Activated T-cell treated with anti-CD3 and anti-CD28 coated beads for 4 hours (primary cell): ENCODE measurements around the gene ST6GALNAC2.
A peak's percentile ranks its signal among the peaks of the same experiment; 100 is the strongest.

ENCODE experiments used
- DNase-seq: peaks from one replicate; pipeline ENCODE4 v3.0.0-alpha.2; 2020

The ST6GALNAC2 gene

DNA sequence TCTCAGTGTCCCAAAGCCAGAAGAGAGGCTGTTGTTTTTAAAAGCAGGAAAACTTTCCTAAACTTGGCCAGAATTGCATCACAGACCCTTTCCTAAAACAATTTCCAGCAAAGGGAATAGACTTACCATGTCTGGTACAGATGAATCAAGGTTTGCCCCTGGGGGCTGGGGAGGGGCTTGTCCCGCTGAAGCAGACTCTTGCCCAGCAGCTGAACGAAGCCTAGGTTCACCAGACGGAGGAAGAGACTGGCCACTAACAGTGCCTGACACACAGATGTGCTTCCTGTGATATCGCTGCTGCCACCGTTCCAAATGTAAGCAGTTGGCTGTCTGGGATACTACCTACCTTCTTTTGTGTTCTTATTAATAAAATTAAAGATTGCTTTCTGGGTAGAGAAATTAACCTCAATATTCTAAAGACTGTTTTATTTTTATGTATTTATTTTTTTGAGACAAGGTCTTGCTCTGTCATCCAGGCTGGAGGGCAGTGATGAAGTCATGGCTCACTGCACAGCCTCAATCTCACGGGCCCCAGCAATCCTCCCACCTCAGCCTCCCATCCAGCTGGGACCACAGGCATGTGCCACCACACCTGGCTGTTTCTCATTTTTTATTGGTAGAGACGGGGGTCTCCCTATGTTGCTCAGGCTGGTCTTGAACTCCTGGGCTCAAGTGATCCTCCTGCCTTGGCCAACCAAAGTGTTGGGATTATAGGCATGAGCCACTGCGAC lies 32.3 kb downstream of the ST6GALNAC2 start:
- no peak for DNase-seq

DNA sequence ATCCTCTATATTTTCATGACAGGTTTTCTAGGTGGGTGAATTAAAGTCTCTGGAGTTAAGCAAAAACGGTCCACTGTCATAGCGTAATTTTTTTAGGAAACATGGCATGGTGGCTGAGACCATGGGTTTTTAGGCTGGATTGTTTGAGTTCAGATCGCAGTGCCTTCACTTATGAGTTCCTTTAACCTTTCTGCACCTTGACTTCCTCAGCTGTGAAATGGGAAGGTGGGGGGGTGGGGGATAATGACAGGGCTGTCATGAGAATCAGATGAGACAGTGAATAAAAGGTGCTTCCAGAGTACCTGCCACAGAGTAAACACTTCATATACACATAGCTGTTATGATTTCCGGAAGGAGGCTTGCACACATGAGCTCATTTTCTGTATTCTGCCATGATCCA lies 34.0 kb downstream of the ST6GALNAC2 start:
- no peak for DNase-seq

GRCh38 chr17:76550712-76551615 lies 34.7 kb downstream of the ST6GALNAC2 start:
- DNase-seq = no peak

GRCh38 chr17:76549539-76549938 lies 36.1 kb downstream of the ST6GALNAC2 start:
- DNase-seq = no peak

DNA sequence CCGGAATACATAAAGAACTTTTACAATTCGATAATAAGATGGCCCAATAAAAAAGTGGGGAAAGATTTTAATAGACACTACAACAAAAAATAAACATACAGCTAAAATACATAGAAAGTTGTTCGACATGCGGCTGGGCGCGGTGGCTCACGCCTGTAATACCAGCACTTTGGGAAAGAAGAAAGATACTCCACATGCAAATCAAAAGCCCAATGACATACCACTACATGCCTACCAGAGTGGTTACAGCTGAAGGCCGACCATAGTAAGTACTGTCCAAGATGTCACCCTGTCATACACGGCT lies 36.5 kb downstream of the ST6GALNAC2 start:
- DNase-seq = no peak

GRCh38 chr17:76548378-76549214 lies 37.1 kb downstream of the ST6GALNAC2 start:
- no peak for DNase-seq

- DNase-seq = no peak
These were observed 37.9 kb downstream of the ST6GALNAC2 start for GRCh38 chr17:76547642-76548202.

GRCh38 chr17:76547183-76547641 lies 38.4 kb downstream of the ST6GALNAC2 start:
- peak; percentile 51 for DNase-seq

GRCh38 chr17:76546556-76547182 lies 39.0 kb downstream of the ST6GALNAC2 start:
- no peak for DNase-seq

DNA sequence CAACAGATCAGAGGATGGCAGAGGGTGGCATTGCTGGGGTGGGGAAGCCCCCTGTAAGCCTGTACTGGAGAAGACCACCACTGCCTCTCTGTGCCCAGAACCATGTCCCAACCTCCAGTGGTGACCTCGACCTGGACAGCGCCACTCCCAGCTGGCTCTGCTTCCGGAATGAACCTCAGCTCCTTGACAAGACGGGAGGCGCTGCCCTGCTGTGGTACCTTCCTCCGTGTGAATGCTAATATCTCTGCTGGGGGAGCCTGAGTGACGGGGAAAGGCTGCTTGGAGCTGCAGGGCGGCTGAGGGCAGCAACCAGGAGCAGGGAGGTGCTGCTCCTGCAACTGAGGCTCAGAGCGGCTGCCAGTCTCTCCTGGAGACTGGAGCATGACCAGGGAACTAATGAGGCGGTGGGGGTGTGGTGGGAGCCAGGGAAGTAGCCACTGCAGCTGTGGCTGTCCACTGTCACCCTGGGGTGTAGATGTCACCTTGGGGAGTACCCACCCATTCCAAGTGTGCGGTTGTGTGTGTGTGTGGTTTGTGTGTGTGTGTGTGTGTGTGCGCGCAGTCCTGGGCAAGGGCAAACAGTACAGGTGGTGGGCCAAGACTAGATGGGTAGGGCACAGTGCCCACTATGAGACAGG lies 39.6 kb downstream of the ST6GALNAC2 start:
- no peak for DNase-seq

- no peak for DNase-seq
These were observed 40.9 kb downstream of the ST6GALNAC2 start for GRCh38 chr17:76544546-76545365.

GRCh38 chr17:76543826-76544545 lies 41.7 kb downstream of the ST6GALNAC2 start:
- no peak for DNase-seq

- DNase-seq = no peak
These were observed 42.2 kb downstream of the ST6GALNAC2 start for GRCh38 chr17:76543482-76543825.

DNA sequence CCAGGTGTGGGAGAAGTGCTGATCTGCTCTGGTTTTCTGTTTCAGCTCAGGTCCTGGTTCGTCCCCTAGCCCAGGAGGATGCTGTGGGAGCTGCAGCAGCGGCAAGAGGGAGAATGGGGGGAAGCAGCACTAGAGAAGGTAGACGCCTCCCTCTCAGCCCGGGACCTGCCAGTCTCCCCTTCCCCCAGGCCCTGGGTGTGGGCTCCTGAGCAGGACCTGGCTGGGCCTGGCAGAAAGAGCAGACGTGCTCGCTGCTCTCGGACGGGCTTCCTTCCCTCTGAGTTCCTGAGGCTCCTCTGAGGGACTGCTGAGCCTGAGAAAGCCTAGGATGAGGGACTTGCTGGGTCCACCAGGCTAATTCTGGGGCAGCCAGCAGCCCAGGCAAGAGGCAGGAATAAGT lies 42.7 kb downstream of the ST6GALNAC2 start:
- no peak for DNase-seq

DNA sequence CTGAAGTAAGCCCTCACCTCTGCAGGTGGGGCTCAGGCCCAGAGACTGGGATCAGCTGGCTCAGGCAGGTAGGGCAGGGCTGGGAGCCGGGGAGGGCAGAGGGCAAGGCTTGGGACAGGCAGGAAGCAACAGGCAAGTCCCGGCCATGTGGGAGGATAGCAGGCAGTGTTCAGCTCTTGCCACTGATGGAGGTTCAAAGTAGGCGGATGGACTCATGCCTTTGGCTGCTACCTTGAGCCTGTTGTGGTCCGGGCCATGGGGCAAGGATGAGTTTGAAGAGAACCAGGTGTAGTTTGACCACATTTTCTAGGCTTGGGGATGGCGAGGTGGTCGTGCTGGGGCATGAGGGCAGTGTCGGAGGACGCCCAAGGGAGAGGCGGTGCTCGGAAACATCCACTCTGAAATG lies 43.1 kb downstream of the ST6GALNAC2 start:
- DNase-seq = no peak

DNA sequence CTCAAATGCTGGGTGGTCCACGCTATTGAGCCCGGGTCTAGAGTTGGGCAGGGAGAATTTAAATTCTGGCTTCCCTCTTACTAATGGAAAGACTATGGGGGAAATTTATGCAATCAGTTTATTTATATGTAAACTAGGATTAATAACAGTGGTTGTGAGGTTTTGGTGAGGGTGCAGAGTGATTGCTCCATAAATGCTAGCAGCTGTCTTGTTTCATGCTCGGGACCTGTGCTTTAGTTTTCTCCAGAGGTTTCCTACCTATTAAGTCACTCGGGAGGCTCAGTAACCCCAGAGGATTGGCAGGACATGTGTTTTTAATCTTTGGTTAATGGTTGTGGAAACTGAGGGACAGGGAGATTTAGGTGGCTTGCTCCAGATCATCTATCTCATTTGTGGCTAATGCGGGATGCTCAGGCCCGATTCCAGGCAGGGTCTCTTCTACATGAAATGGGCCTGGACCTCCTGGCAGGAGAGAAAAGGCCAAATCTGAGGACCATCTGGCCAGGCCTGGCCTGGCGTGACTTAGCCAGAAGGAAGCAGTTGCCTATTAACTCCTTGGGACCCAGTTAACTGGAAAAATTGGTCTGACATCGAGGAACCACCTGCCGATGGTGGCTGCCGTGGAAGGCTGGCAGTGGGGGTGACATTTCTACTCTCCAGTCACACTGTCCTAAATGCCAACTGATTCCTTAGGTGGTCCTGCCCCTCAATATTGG lies 43.8 kb downstream of the ST6GALNAC2 start:
- no peak for DNase-seq

DNA sequence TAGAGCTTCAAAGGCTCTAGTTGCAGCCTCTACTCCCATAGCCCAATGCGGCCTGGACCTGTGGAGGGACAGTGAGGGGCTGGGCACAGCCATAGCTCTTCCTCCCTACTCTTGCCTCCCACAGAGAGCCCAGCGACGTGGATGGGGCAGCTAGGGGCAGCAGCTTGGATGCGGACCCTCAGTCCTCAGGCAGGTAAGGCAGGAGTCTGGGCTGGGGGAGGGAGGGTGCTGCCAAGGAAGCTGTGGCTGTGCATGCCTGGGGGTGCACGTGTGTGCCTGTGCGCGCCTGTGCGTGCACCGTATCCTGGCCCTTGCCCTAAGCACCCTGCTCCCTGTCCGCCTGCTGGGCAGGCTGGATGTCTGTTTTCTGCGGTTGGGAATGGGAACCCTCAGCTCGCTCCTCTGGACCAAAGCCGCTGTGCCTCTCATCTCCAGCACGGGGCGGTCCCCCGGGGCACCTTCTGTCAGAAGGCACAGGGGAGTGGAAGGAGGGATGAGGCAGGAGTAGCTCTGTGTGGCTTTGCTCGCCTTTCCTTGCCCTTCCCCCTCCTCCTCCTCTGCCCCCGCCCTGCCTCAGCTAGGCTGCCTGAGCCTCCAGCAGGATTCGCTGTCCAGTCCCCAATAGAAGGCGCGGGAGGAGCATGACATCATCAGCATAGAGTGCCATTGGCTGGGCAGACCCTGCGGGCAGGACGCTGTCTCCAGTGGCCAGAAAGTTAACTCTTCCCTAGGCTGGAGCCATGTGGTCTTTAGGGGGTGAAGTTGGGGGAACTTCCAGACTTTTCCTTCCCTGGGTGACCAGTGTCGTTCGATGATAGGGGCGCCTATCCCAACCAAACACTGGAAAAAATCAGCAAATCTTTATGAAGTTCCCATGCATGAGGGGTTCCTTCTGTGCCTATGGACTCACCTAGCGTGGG lies 45.0 kb downstream of the ST6GALNAC2 start:
- DNase-seq = no peak

DNA sequence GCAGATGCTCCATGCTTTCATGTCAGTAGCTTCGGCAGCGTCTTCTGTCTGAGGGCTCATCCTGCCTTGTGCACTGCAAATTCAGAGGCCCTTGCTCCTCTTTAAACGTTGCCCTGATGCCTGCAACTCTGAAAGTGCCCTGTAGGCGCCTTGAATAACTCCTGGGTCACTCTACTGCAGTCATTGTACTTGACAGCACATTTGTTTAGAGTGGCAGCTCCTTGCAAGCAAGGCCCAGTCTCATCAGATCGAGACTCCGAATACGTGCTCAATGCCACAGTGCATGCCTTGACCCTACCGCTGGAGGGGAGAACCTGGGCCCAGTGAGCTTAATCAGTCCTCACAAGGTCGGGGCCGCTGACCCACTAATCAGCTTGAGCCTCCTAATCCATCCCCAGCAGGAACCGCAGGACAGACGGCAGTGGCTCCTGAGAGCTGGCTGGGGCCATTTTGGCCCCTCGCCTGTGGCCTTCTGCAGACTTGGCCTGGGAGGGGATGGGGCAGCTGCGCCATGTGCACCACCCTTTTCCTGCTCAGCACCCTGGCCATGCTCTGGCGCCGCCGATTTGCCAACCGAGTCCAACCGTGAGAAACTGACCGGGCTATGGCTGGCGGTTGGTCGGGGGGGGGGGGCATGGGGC lies 45.9 kb downstream of the ST6GALNAC2 start, which contains the start of gene PRCD:
TSS of gene PRCD (plus strand) at position 414 of the 641 bp plus-strand sequence. CDS start at position 512, 98 bp downstream.
- no peak for DNase-seq
